ENCODE measurements around the gene DGKQ. TPM values are rescaled to one million over a fixed set of nuclear protein-coding genes. Genes with fewer than 3 reads are reported as not detected.

The DGKQ gene
- total and polyA plus RNA-seq, 2 of the 8 experiments (the other 6 are each of a cell fraction or from before 2014, with no cell fraction given) = 7.3 to 9.7 TPM

- H4K91ac ChIP-seq (replicated peaks; ENCODE audit: insufficient read length, low read length) = no peak overlapping the region
- peak overlapping the region; percentile 75 to 98 for H3K4me2 ChIP-seq (ENCODE audit: insufficient read depth in 1 of 2, low read depth in 2 of 2, low read length in 2 of 2)
- H2BK5ac ChIP-seq (ENCODE audit: low read depth, low read length) = no peak overlapping the region
- peak overlapping the region; percentile 28; the same call in 1 of the 2 replicates for H4K8ac ChIP-seq (ENCODE audit: extremely low read depth, insufficient read depth, low read length)
- no peak for FAIRE-seq
- H4K20me1 ChIP-seq (replicated peaks in 1 of 2; ENCODE audit: control insufficient read depth in 1 of 2, insufficient read depth in 2 of 2, low read length in 2 of 2) = peaks cover 2 to 6% of the 10 kb centered on the region in 2 experiments
- H3K79me2 ChIP-seq (ENCODE audit: control insufficient read depth in 1 of 2, insufficient read depth in 2 of 2, low read length in 2 of 2) = no peaks in the 10 kb centered on the region
- H3K4ac ChIP-seq (replicated peaks; ENCODE audit: insufficient read length, low read depth, low read length) = no peak overlapping the region
- ChIA-PET POLR2A (ENCODE audit: partially characterized antibody) (interaction anchor here (0.7 to 0.9 kb wide), 2 partner anchors 46 to 60 kb away, joined by 3 read pairs; no protein-coding TSS in a partner anchor), CTCF (ENCODE audit: partially characterized antibody) (interaction anchor here (0.7 to 1.6 kb wide), 8 partner anchors 9 to 54 kb away, joined by 3 to 5 read pairs (median 4); no protein-coding TSS in a partner anchor)
- H2AK5ac ChIP-seq (ENCODE audit: low read depth, low read length) = 0 out of 2 replicates have a peak overlapping the region, but pooled peaks have one; percentile 6
- H2AFZ ChIP-seq (ENCODE audit: low read length) = no peak overlapping the region
- no peak overlapping the region for H3K14ac ChIP-seq (ENCODE audit: insufficient read length)
- no peak overlapping the region for H3K23ac ChIP-seq (ENCODE audit: insufficient read length)
- 81% methylated on average over 34 of the region's 37 CpGs; no CpG with 5 or more reads in 1 of the 2 experiments for WGBS, 2 experiments (ENCODE audit: extremely low coverage in 1 of 2, insufficient coverage in 1 of 2, insufficient read length in 1 of 2, insufficient replicate concordance in 2 of 2, low coverage in 1 of 2, low lambda C conversion rate in 2 of 2, missing lambda C conversion rate in 1 of 2)
- no peak for DNase-seq (ENCODE audit: low read depth in 1 of 2, low spot score in 2 of 2)
- H2BK12ac ChIP-seq (ENCODE audit: low read depth, low read length) = no peak overlapping the region
- H3K4me1 ChIP-seq (replicated peaks in 1 of 4; ENCODE audit: control insufficient read depth in 3 of 4, insufficient read depth in 4 of 4, low read length in 3 of 4) = peaks cover 0 to 3% (median 1%) of the 10 kb centered on the region in 4 experiments; a peak in 4 of 7 replicates
- H3K23me2 ChIP-seq (ENCODE audit: low read depth, low read length) = peaks cover 5% of the 10 kb centered on the region; the same call in 1 of the 2 replicates
- H3K27ac ChIP-seq (ENCODE audit: low read depth, low read length) = no peak overlapping the region
- no peak overlapping the region for H2BK20ac ChIP-seq (ENCODE audit: low read length)
- no peak overlapping the region for H3K56ac ChIP-seq (replicated peaks; ENCODE audit: insufficient read length, low read depth, low read length)
- H2BK15ac ChIP-seq (ENCODE audit: low read length) = no peak overlapping the region
- H3K4me3 ChIP-seq (ENCODE audit: extremely low read depth in 1 of 4, insufficient read depth in 2 of 4, low read depth in 3 of 4, low read length in 4 of 4) = peak overlapping the region in 2 of 4 experiments; percentile 50 to 65; a peak in 3 of 8 replicates
- H3K36me3 ChIP-seq (ENCODE audit: control insufficient read depth in 2 of 4, insufficient read depth in 4 of 4, low read length in 3 of 4) = no peaks in the 10 kb centered on the region; a peak in 1 of 8 replicates
- H3K27me3 ChIP-seq (replicated peaks in 1 of 4; ENCODE audit: control insufficient read depth in 3 of 4, extremely low read depth in 1 of 4, insufficient read depth in 3 of 4, low read length in 3 of 4) = peaks cover 0 to 21% (median 14%) of the 10 kb centered on the region in 4 experiments; a peak in 6 of 7 replicates
- H4K5ac ChIP-seq (ENCODE audit: insufficient read length, low read depth, low read length) = no peak overlapping the region
- H3K9me3 ChIP-seq (ENCODE audit: insufficient read depth in 2 of 2, low read depth in 1 of 2, low read length in 1 of 2) = no peaks in the 10 kb centered on the region
- no peaks in the 10 kb centered on the region for H3K79me1 ChIP-seq (ENCODE audit: low read depth, low read length)
- H3K9ac ChIP-seq (replicated peaks in 1 of 4; ENCODE audit: extremely low read depth in 1 of 4, low read depth in 3 of 4, low read length in 3 of 4) = no peak overlapping the region
- no peak overlapping the region; the same call in 1 of the 2 replicates for H3K18ac ChIP-seq (ENCODE audit: extremely low read depth, low read length)
- no peak overlapping the region for H2BK120ac ChIP-seq (replicated peaks; ENCODE audit: low read depth, low read length)
- TF ChIP-seq JUND (IDR thresholded peaks at IDR 0.05; ENCODE audit: low read length) (no peak), RXRA (IDR thresholded peaks at IDR 0.05; ENCODE audit: insufficient read depth, low read depth, low read length) (no peak), KDM5A (IDR thresholded peaks at IDR 0.05; ENCODE audit: low read length) (no peak), EP300 (IDR thresholded peaks at IDR 0.05; ENCODE audit: borderline replicate concordance in 1 of 2, low read depth in 2 of 2, low read length in 2 of 2) (no peak), GTF2F1 (IDR thresholded peaks at IDR 0.05; ENCODE audit: borderline replicate concordance, low read depth, low read length) (no peak), SP2 (IDR thresholded peaks at IDR 0.05; ENCODE audit: low read length) (no peak), SP1 (IDR thresholded peaks at IDR 0.05; ENCODE audit: low read depth, low read length) (no peak), CBX8 (IDR thresholded peaks at IDR 0.05; ENCODE audit: borderline replicate concordance, low read depth, low read length) (no peak), RBBP5 (IDR thresholded peaks at IDR 0.05; ENCODE audit: borderline replicate concordance, low read depth, low read length) (no peak), NRF1 (IDR thresholded peaks at IDR 0.05; ENCODE audit: low read depth, low read length) (no peak), KDM4A (IDR thresholded peaks at IDR 0.05; ENCODE audit: low read depth, low read length, severe bottlenecking) (no peak)
These were observed 14.5 kb upstream of the DGKQ start for GRCh38 chr4:987624-988513.

Data from H1 (cell line).